Measurements from ENCODE around the gene SYT1. TPM values are rescaled to one million over a fixed set of nuclear protein-coding genes. Genes with fewer than 3 reads are reported as not detected.

SYT1 gene
- total RNA-seq, 2 experiments from 2014 or later = not detected

DNA sequence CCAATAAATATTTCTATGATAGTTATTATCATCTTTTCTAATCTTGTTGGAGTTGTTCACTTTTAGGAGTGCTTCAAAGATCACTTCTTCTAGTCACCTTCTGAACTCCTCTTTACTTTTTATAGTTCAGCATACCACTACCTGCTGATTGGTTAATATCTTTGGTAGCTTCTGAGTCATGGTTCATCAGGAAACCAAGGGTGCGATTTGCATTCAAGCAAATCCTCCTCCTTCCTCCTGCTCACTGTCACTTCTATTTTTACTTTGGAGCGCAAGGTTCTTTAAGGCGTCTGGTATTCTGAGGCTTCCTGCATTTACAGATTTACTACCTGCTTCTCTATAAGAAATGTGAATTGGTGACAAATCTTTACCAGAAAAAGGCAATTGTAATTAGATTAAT, 24.0 kb downstream of the SYT1 start:
- intact Hi-C loops (cut with micrococcal nuclease; ENCODE audit: unreplicated experiment) = no loop called here

GRCh38 chr12:78891646-78892353, 27.2 kb downstream of the SYT1 start:
- Histone ChIP-seq H3K36me3 (ENCODE audit: insufficient read depth, low read length) (no peaks in the 10 kb centered on the region), H3K4me3 (ENCODE audit: low read depth, low read length, poor library complexity, severe bottlenecking) (no peak overlapping the region), H3K9me3 (ENCODE audit: low read length) (no peaks in the 10 kb centered on the region), H3K4me2 (ENCODE audit: low read length) (no peak overlapping the region), H2AFZ (ENCODE audit: low read length) (no peak overlapping the region), H3K9me2 (ENCODE audit: insufficient read depth, low read length) (no peaks in the 10 kb centered on the region), H4K20me1 (ENCODE audit: insufficient read depth, low read length) (no peaks in the 10 kb centered on the region), H3K79me2 (ENCODE audit: insufficient read depth, low read depth, low read length) (no peaks in the 10 kb centered on the region), H3K27ac (ENCODE audit: low read depth, low read length, poor library complexity, severe bottlenecking) (no peak overlapping the region), H3K4me1 (ENCODE audit: insufficient read depth, low read length, poor library complexity, severe bottlenecking) (peaks cover 11% of the 10 kb centered on the region)
- TF ChIP-seq EZH2phosphoT487 (IDR thresholded peaks at IDR 0.05; ENCODE audit: borderline replicate concordance, low read depth, low read length) (no peak), CTCF (conservative IDR thresholded peaks at IDR 0.05; ENCODE audit: low read length) (no peak)
- ChIA-PET CTCF (ENCODE audit: unreplicated experiment) (no interaction called here), POLR2A (interaction anchor here (0.5 to 1.2 kb wide), 2 partner anchors 8 to 824 kb away, joined by 4 read pairs; no protein-coding TSS in a partner anchor)
- DNase-seq (ENCODE audit: low spot score) = no peak
- BruUV-seq (replicated peaks) = no TSS peak
- intact Hi-C loops (cut with micrococcal nuclease; ENCODE audit: unreplicated experiment) = no loop called here

More for the DNA sequence above, 24.0 kb downstream of the SYT1 start:
- peak; percentile 23 for DNase-seq (ENCODE audit: low spot score)
- H2AFZ ChIP-seq (ENCODE audit: low read length) = no peak overlapping the region
- H3K79me2 ChIP-seq (ENCODE audit: insufficient read depth, low read depth, low read length) = no peaks in the 10 kb centered on the region
- H3K9me2 ChIP-seq (ENCODE audit: insufficient read depth, low read length) = no peaks in the 10 kb centered on the region
- no peak for TF ChIP-seq EZH2phosphoT487 (IDR thresholded peaks at IDR 0.05; ENCODE audit: borderline replicate concordance, low read depth, low read length)
- no peak for TF ChIP-seq CTCF (conservative IDR thresholded peaks at IDR 0.05; ENCODE audit: low read length)
- H3K9me3 ChIP-seq (ENCODE audit: low read length) = no peaks in the 10 kb centered on the region
- no TSS peak for BruUV-seq (replicated peaks)
- H3K36me3 ChIP-seq (ENCODE audit: insufficient read depth, low read length) = no peaks in the 10 kb centered on the region
- peaks cover 11% of the 10 kb centered on the region for H3K4me1 ChIP-seq (ENCODE audit: insufficient read depth, low read length, poor library complexity, severe bottlenecking)
- POLR2A ChIA-PET = interaction anchor here (0.6 kb wide), 1 partner anchor 31 kb away, joined by 6 read pairs; no protein-coding TSS in a partner anchor
- H3K4me2 ChIP-seq (ENCODE audit: low read length) = peak overlapping the region; percentile 53
- H4K20me1 ChIP-seq (ENCODE audit: insufficient read depth, low read length) = no peaks in the 10 kb centered on the region
- CTCF ChIA-PET (ENCODE audit: unreplicated experiment) = no interaction called here
- no peak overlapping the region for H3K27ac ChIP-seq (ENCODE audit: low read depth, low read length, poor library complexity, severe bottlenecking)
- peak overlapping the region; percentile 10 for H3K4me3 ChIP-seq (ENCODE audit: low read depth, low read length, poor library complexity, severe bottlenecking)

DNA sequence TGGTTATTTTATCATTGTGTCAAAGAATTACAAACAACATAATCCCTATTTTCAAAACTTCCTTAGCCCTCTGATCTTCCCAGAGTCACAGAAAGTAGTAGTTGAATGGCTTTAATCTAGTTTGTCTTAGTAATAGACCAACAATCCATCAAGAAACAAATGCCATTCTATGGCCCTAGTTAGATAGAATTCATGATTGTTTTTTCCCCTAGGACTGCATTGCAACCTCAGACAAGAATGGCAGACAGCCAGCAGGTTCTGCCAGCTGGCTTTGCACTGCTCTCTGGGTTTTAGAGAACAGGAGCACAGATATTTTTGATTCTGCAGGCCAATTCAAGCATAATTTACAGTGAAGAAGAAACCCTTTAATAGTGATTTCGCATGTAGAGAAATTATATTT, 33.8 kb downstream of the SYT1 start:
- intact Hi-C loops (cut with micrococcal nuclease; ENCODE audit: unreplicated experiment) = no loop called here
- Histone ChIP-seq H3K79me2 (ENCODE audit: insufficient read depth, low read depth, low read length) (no peaks in the 10 kb centered on the region), H3K4me2 (ENCODE audit: low read length) (no peak overlapping the region), H3K4me1 (ENCODE audit: insufficient read depth, low read length, poor library complexity, severe bottlenecking) (no peaks in the 10 kb centered on the region), H3K4me3 (ENCODE audit: low read depth, low read length, poor library complexity, severe bottlenecking) (no peak overlapping the region), H3K36me3 (ENCODE audit: insufficient read depth, low read length) (no peaks in the 10 kb centered on the region), H3K27ac (ENCODE audit: low read depth, low read length, poor library complexity, severe bottlenecking) (no peak overlapping the region), H3K9me2 (ENCODE audit: insufficient read depth, low read length) (no peaks in the 10 kb centered on the region), H4K20me1 (ENCODE audit: insufficient read depth, low read length) (no peaks in the 10 kb centered on the region), H2AFZ (ENCODE audit: low read length) (no peak overlapping the region), H3K9me3 (ENCODE audit: low read length) (no peaks in the 10 kb centered on the region)
- POLR2A ChIA-PET = no interaction called here
- TF ChIP-seq CTCF (conservative IDR thresholded peaks at IDR 0.05; ENCODE audit: low read length) (no peak), EZH2phosphoT487 (IDR thresholded peaks at IDR 0.05; ENCODE audit: borderline replicate concordance, low read depth, low read length) (no peak)
- CTCF ChIA-PET (ENCODE audit: unreplicated experiment) = no interaction called here
- DNase-seq (ENCODE audit: low spot score) = no peak
- BruUV-seq (replicated peaks) = no TSS peak

Measured in OCI-LY7 (cell line).